Neural progenitor cell (in vitro differentiated cells): ENCODE measurements around the gene TMEM178B.

ENCODE experiments used
- CTCF ChIP-seq: fragments of 200-600 bp; sonication (generic); IDR thresholded peaks from 2 replicates; pipeline ENCODE4 v1.5.1; 2017; ENCODE audit warnings: antibody characterized with exemption, mild to moderate bottlenecking
- EZH2 ChIP-seq: fragments of 200-600 bp; sonication (generic); IDR thresholded peaks from 2 replicates; pipeline ENCODE4 v1.6.1; 2017; ENCODE audit warnings: antibody characterized with exemption, mild to moderate bottlenecking, moderate library complexity
- EZH2phosphoT487 ChIP-seq: fragments of 200-600 bp; sonication (generic); IDR thresholded peaks from 2 replicates; pipeline ENCODE4 v1.6.1; 2017; ENCODE audit warnings: antibody characterized with exemption

- no peak for TF ChIP-seq CTCF
- no peak for TF ChIP-seq EZH2
- TF ChIP-seq EZH2phosphoT487, result no peak
Measured at GRCh38 chr7:141461924-141462323, 388.1 kb downstream of the TMEM178B start.
